HCT116 (cell line): ENCODE data around the gene BRD3OS. TPM values are rescaled to one million over a fixed set of nuclear protein-coding genes. Genes with fewer than 3 reads are reported as not detected.

ENCODE experiments used
- ATAC-seq: fragments of 200-7000 bp; cut with Tn5 transposase; 2 replicates; pipeline ENCODE4 v1.9.1; 2020; ENCODE audit warnings: mild to moderate bottlenecking, moderate library complexity
- BruUV-seq: library from RNA; stranded (reverse); fragments of 400-500 nt; replicated peaks from 2 replicates; lab custom pipeline; 2021; lab: Mats Ljungman, UMichigan
- CTCF ChIA-PET: fragments of 300-600 bp; sonication (Branson Sonifier 250); formaldehyde crosslinking; loops from one replicate; lab custom pipeline; 2021; ENCODE audit warnings: antibody characterized with exemption; lab: Charles Lee
- POLR2A ChIA-PET: fragments of 300-600, 350-600 bp; sonication (Branson Sonifier 250); formaldehyde crosslinking; loops from one replicate; lab custom pipeline; 2021; ENCODE audit warnings: antibody characterized with exemption; lab: Charles Lee
- RAD21 ChIA-PET, 2 experiments: fragments of 300-600 bp; sonication (Branson Sonifier 250); formaldehyde crosslinking; loops; one replicate each; lab custom pipeline; 2023; ENCODE audit warnings: low total read pairs in 2 of 2; ENCODE audit not compliant: uncharacterized antibody in 2 of 2, unreplicated experiment in 2 of 2, low non-redundant PET in 1 of 2; lab: Charles Lee
- DNase-seq: peaks from one replicate; pipeline ENCODE4 v3.0.0-alpha.2; 2010; ENCODE audit warnings: low read depth, low spot score
- H2AFZ ChIP-seq: fragments of 200-600 bp; shearing (Covaris generic), sonication (generic); 2 replicates; pipeline ENCODE4 v1.6.1; 2017; ENCODE audit warnings: low read depth, mixed run types, mixed read lengths, antibody characterized with exemption, low read length; ENCODE audit not compliant: poor library complexity, severe bottlenecking
- H3K27ac ChIP-seq: 2 replicates; pipeline ENCODE4 v1.5.1; 2012; ENCODE audit warnings: low read depth, low read length
- H3K27me3 ChIP-seq: fragments of 200-600 bp; sonication (generic); 2 replicates; pipeline ENCODE4 v1.6.1; 2016; ENCODE audit warnings: mixed run types, low read length, mixed read lengths; ENCODE audit not compliant: insufficient read depth
- H3K36me3 ChIP-seq, 2 experiments: fragments of 200-500 bp in 1 of 2; fragments of 200-600 bp in 1 of 2; sonication (Bioruptor generic) in 1 of 2; sonication (generic) in 1 of 2; 2 replicates each; pipeline versions ENCODE4 v1.5.1 to v1.6.1; 2014 to 2016; ENCODE audit warnings: low read length in 2 of 2, inconsistent platforms in 1 of 2, mixed read lengths in 1 of 2, mixed run types in 1 of 2; ENCODE audit not compliant: insufficient read depth in 2 of 2, control insufficient read depth in 1 of 2
- H3K4me1 ChIP-seq, 2 experiments: fragments of 200-600 bp in 1 of 2; sonication (generic) in 1 of 2; 2 replicates each; pipeline versions ENCODE4 v1.5.1 to v1.6.1; 2012 to 2017; ENCODE audit warnings: low read length in 2 of 2, inconsistent platforms in 1 of 2, mild to moderate bottlenecking in 1 of 2, mixed read lengths in 1 of 2, mixed run types in 1 of 2, moderate library complexity in 1 of 2; ENCODE audit not compliant: insufficient read depth in 2 of 2, control insufficient read depth in 1 of 2
- H3K4me2 ChIP-seq: fragments of 200-600 bp; sonication (generic); 2 replicates; pipeline ENCODE4 v1.6.1; 2017; ENCODE audit warnings: mixed run types, low read length, mixed read lengths
- H3K4me3 ChIP-seq, 2 experiments: fragments of 200-600 bp in 1 of 2; sonication (generic) in 1 of 2; replicated peaks in 1 of 2; 2 replicates each; pipeline ENCODE4 v1.5.1; 2011 to 2016; ENCODE audit warnings: low read length in 2 of 2, control low read depth in 1 of 2, low read depth in 1 of 2, mild to moderate bottlenecking in 1 of 2, mixed read lengths in 1 of 2, mixed run types in 1 of 2
- H3K79me2 ChIP-seq: fragments of 200-600 bp; sonication (generic); 2 replicates; pipeline ENCODE4 v1.6.1; 2017; ENCODE audit warnings: mild to moderate bottlenecking, mixed run types, low read length, moderate library complexity, mixed read lengths; ENCODE audit not compliant: insufficient read depth
- H3K9ac ChIP-seq: fragments of 200-600 bp; sonication (generic); 2 replicates; pipeline ENCODE4 v1.6.1; 2016; ENCODE audit warnings: low read length, mixed read lengths
- H3K9me2 ChIP-seq: fragments of 200-600 bp; sonication (generic), shearing (Covaris generic); 2 replicates; pipeline ENCODE4 v1.6.1; 2017; ENCODE audit warnings: mixed run types, mild to moderate bottlenecking, moderate library complexity; ENCODE audit not compliant: insufficient read depth
- H3K9me3 ChIP-seq, 2 experiments: fragments of 200-500 bp in 1 of 2; fragments of 200-600 bp in 1 of 2; sonication (Bioruptor generic) in 1 of 2; sonication (generic) in 1 of 2; 2 replicates each; pipeline ENCODE4 v1.6.1; 2014 to 2017; ENCODE audit warnings: low read length in 2 of 2, mixed read lengths in 2 of 2, inconsistent platforms in 1 of 2, low read depth in 1 of 2, mild to moderate bottlenecking in 1 of 2, mixed run types in 1 of 2, moderate library complexity in 1 of 2; ENCODE audit not compliant: control insufficient read depth in 1 of 2, insufficient read depth in 1 of 2
- H4K20me1 ChIP-seq: fragments of 200-600 bp; sonication (generic), shearing (Covaris generic); 2 replicates; pipeline ENCODE4 v1.6.1; 2017; ENCODE audit warnings: mixed run types, mild to moderate bottlenecking, moderate library complexity; ENCODE audit not compliant: insufficient read depth
- CBX3 ChIP-seq: IDR thresholded peaks from 2 replicates; pipeline ENCODE4 v1.6.1; 2012; ENCODE audit warnings: low read depth
- EGR1 ChIP-seq: IDR thresholded peaks from 2 replicates; pipeline ENCODE4 v1.6.1; 2012; ENCODE audit warnings: low read depth
- FOSL1 ChIP-seq: IDR thresholded peaks from 2 replicates; pipeline ENCODE4 v1.6.1; 2012; ENCODE audit warnings: low read depth
- JUND ChIP-seq: IDR thresholded peaks from 2 replicates; pipeline ENCODE4 v1.6.1; 2012
- MAX ChIP-seq: IDR thresholded peaks from 2 replicates; pipeline ENCODE4 v1.6.1; 2012
- POLR2A ChIP-seq: IDR thresholded peaks from 2 replicates; pipeline ENCODE4 v1.7.0; 2011; ENCODE audit warnings: borderline replicate concordance; ENCODE audit not compliant: insufficient read depth, insufficient read length; ENCODE audit errors: extremely low read depth
- POLR2AphosphoS5 ChIP-seq: IDR thresholded peaks from 2 replicates; pipeline ENCODE4 v1.6.1; 2011; ENCODE audit warnings: mild to moderate bottlenecking, low read depth, low read length, moderate library complexity
- REST ChIP-seq: IDR thresholded peaks from 2 replicates; pipeline ENCODE4 v1.6.1; 2012; ENCODE audit warnings: low read depth
- SRF ChIP-seq: IDR thresholded peaks from 2 replicates; pipeline ENCODE4 v1.6.1; 2012; ENCODE audit warnings: low read depth
- TCF7L2 ChIP-seq: IDR thresholded peaks from 2 replicates; pipeline ENCODE4 v1.7.0; 2011; ENCODE audit warnings: borderline replicate concordance, inconsistent platforms; ENCODE audit not compliant: insufficient read depth, insufficient read length; ENCODE audit errors: extremely low read depth
- YY1 ChIP-seq: IDR thresholded peaks from 2 replicates; pipeline ENCODE4 v1.6.1; 2011; ENCODE audit warnings: low read length, low read depth, moderate library complexity, mild to moderate bottlenecking; ENCODE audit not compliant: insufficient replicate concordance; ENCODE audit errors: extremely low read depth
- ZBTB33 ChIP-seq: IDR thresholded peaks from 2 replicates; pipeline ENCODE4 v1.6.1; 2011; ENCODE audit warnings: mild to moderate bottlenecking, low read length, moderate library complexity; ENCODE audit not compliant: insufficient replicate concordance; ENCODE audit errors: extremely low read depth
- ZFX ChIP-seq: fragments of 450-650 bp; IDR thresholded peaks from 2 replicates; pipeline ENCODE4 v1.6.1; 2017
- ZNF274 ChIP-seq: fragments of 200-500 bp; sonication (Bioruptor generic); IDR thresholded peaks from 2 replicates; pipeline ENCODE4 v1.6.1; 2014; ENCODE audit warnings: mild to moderate bottlenecking, low read depth, low read length, inconsistent platforms
- intact Hi-C: fragments of 100-400 bp; cut with micrococcal nuclease; formaldehyde crosslinking; loops from 2 replicates; pipeline ENCODE4 v1.10.0; 2022
- total RNA-seq: library from RNA; stranded (reverse); gene quantifications from one replicate; pipeline ENCODE4 v1.2.1, GENCODE V29; 2021; ENCODE audit not compliant: unreplicated experiment

Gene BRD3OS
- total RNA-seq, 1 experiment from 2014 or later = 17.0 TPM

GRCh38 chr9:133986061-133986460 is 39.2 kb upstream of the BRD3OS start:
- Histone ChIP-seq H3K36me3 (no peaks in the 10 kb centered on the region), H3K27ac (no peak overlapping the region), H3K27me3 (no peaks in the 10 kb centered on the region), H3K4me3 (no peak overlapping the region), H3K79me2 (peaks cover 90% of the 10 kb centered on the region), H3K9me2 (no peaks in the 10 kb centered on the region), H3K9me3 (no peaks in the 10 kb centered on the region), H3K4me2 (no peak overlapping the region), H4K20me1 (no peaks in the 10 kb centered on the region), H2AFZ (no peak overlapping the region), H3K4me1 (peaks cover 3 to 15% of the 10 kb centered on the region in 2 experiments; a peak in 3 of 4 replicates), H3K9ac (no peak overlapping the region)
- intact Hi-C loops = no loop called here
- no peak for DNase-seq
- TF ChIP-seq SRF = no peak
- no peak for TF ChIP-seq ZBTB33
- no peak for TF ChIP-seq ZNF274
- no peak for TF ChIP-seq MAX
- TF ChIP-seq POLR2A = no peak
- TF ChIP-seq FOSL1 = no peak
- no peak for TF ChIP-seq ZFX
- no peak for TF ChIP-seq REST
- TF ChIP-seq YY1 = no peak
- no peak for TF ChIP-seq POLR2AphosphoS5
- no peak for TF ChIP-seq TCF7L2
- no peak for TF ChIP-seq JUND
- TF ChIP-seq CBX3 = no peak
- TF ChIP-seq EGR1 = no peak
- ChIA-PET CTCF (no interaction called here), RAD21 (no interaction called here), POLR2A (interaction anchor here (0.9 kb wide), 1 partner anchor 338 kb away, joined by 3 read pairs; no protein-coding TSS in a partner anchor)
- ATAC-seq = no peak
- BruUV-seq = no TSS peak
